Occipital lobe (tissue), 2 donors: ENCODE measurements around the gene YBX1. TPM values are rescaled to one million over a fixed set of nuclear protein-coding genes. Genes with fewer than 3 reads are reported as not detected.
"Not testable (repeated sequence)": the region's sequence is repeated elsewhere in the genome, so short reads cannot be mapped to it uniquely, and the experiment has no call there.

Source experiments
- DNase-seq: peaks from one replicate; lab custom pipeline; 2025; lab: John Stamatoyannopoulos, UW
- total RNA-seq: library from RNA; depleted of rRNA; stranded (reverse); fragments of >200 nt; gene quantifications from one replicate; pipeline ENCODE4 v1.2.3, GENCODE V29; 2014

Gene YBX1
- total RNA-seq, 1 donor from 2014 or later: 1,163 TPM

GRCh38 chr1:42689912-42690311, 7.7 kb downstream of the YBX1 start:
- no peak for DNase-seq

GRCh38 chr1:42690477-42691156, 8.4 kb downstream of the YBX1 start:
- DNase-seq: no peak

- no peak for DNase-seq
Measured at GRCh38 chr1:42691157-42691498, 8.9 kb downstream of the YBX1 start.

- DNase-seq: no peak
Measured at GRCh38 chr1:42692461-42692860, 10.2 kb downstream of the YBX1 start.

- no peak for DNase-seq
Measured at GRCh38 chr1:42692911-42693310, 10.7 kb downstream of the YBX1 start.

GRCh38 chr1:42698081-42698813, 16.0 kb downstream of the YBX1 start:
- no peak for DNase-seq

- DNase-seq: no peak
Measured at GRCh38 chr1:42700006-42700405, 17.8 kb downstream of the YBX1 start.

- DNase-seq: no peak
Measured at GRCh38 chr1:42703888-42704464, 21.8 kb downstream of the YBX1 start.

- not testable (repeated sequence) for DNase-seq
Measured at GRCh38 chr1:42712808-42713207, 30.6 kb downstream of the YBX1 start.

GRCh38 chr1:42713293-42713692, 31.1 kb downstream of the YBX1 start:
- no peak for DNase-seq

- DNase-seq: not testable (repeated sequence)
Measured at GRCh38 chr1:42714441-42714840, 32.2 kb downstream of the YBX1 start.

- no peak for DNase-seq
Measured at GRCh38 chr1:42720868-42721267, 38.6 kb downstream of the YBX1 start.

- DNase-seq: no peak
Measured at GRCh38 chr1:42721926-42722325, 39.7 kb downstream of the YBX1 start.

GRCh38 chr1:42722403-42722802, 40.2 kb downstream of the YBX1 start:
- not testable (repeated sequence) for DNase-seq

GRCh38 chr1:42723511-42723910, 41.3 kb downstream of the YBX1 start:
- no peak for DNase-seq

GRCh38 chr1:42725820-42726219, 43.6 kb downstream of the YBX1 start:
- not testable (repeated sequence) for DNase-seq

GRCh38 chr1:42730002-42730401, 47.8 kb downstream of the YBX1 start:
- no peak for DNase-seq

- no peak for DNase-seq
Measured at GRCh38 chr1:42730988-42731387, 48.8 kb downstream of the YBX1 start.

- no peak for DNase-seq
Measured at GRCh38 chr1:42731585-42731984, 49.4 kb downstream of the YBX1 start.

- no peak for DNase-seq
Measured at GRCh38 chr1:42732126-42732680, 50.0 kb downstream of the YBX1 start.

GRCh38 chr1:42733415-42734200, 51.4 kb downstream of the YBX1 start:
- no peak for DNase-seq
